AG04449 (cell line): ENCODE measurements around the gene WDR5B.

Source experiments
- CTCF ChIA-PET: fragments of 350-600 bp; formaldehyde crosslinking; extraction: SDS; loops from one replicate; lab custom pipeline; 2021; ENCODE audit warnings: antibody characterized with exemption; lab: Yijun Ruan, JAX
- POLR2A ChIA-PET: fragments of 400-600, 350-600 bp; formaldehyde crosslinking; extraction: SDS; loops from one replicate; lab custom pipeline; 2020; ENCODE audit warnings: antibody characterized with exemption, inconsistent platforms; lab: Yijun Ruan, JAX
- DNase-seq: peaks from one replicate; pipeline ENCODE4 v3.0.0-alpha.2; 2010; ENCODE audit warnings: low read depth, low spot score
- H3K4me3 ChIP-seq: 2 replicates; pipeline ENCODE4 v1.5.1; 2011; ENCODE audit warnings: low read depth, mild to moderate bottlenecking, control low read depth, low read length
- TF ChIP-seq, protein P1 (sequence below): IDR thresholded peaks from one replicate; pipeline ENCODE4 v1.5.1; 2011; ENCODE audit warnings: mild to moderate bottlenecking, moderate library complexity, low read length, control low read depth, inconsistent platforms; ENCODE audit not compliant: insufficient read depth; ENCODE audit errors: missing control alignments

Gene WDR5B

DNA sequence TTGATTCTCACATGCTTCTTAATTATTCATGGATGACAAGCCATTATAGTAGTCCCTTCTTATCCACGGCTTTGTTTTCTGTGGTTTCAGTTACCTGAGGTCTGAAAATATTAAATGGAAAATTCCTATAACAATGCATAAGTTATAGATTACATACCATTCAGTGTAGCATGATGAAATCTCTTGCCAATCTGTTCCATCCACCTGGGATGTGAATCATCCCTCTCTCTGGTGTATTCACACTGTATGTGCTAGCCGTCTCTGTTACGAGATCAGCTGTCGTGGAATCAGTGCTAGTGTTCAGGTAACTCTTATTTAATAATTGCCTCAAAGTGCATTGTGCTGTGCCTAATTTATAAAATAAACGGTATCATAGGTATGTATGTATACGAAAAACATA lies 5.2 kb downstream of the WDR5B start:
- H3K4me3 ChIP-seq, result no peak overlapping the region
- no peak for DNase-seq
- TF ChIP-seq, protein P1, sequence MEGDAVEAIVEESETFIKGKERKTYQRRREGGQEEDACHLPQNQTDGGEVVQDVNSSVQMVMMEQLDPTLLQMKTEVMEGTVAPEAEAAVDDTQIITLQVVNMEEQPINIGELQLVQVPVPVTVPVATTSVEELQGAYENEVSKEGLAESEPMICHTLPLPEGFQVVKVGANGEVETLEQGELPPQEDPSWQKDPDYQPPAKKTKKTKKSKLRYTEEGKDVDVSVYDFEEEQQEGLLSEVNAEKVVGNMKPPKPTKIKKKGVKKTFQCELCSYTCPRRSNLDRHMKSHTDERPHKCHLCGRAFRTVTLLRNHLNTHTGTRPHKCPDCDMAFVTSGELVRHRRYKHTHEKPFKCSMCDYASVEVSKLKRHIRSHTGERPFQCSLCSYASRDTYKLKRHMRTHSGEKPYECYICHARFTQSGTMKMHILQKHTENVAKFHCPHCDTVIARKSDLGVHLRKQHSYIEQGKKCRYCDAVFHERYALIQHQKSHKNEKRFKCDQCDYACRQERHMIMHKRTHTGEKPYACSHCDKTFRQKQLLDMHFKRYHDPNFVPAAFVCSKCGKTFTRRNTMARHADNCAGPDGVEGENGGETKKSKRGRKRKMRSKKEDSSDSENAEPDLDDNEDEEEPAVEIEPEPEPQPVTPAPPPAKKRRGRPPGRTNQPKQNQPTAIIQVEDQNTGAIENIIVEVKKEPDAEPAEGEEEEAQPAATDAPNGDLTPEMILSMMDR, result no peak
- CTCF ChIA-PET, result interaction anchor here (1.2 kb wide), 1 partner anchor 17 kb away, joined by 11 read pairs; no protein-coding TSS in a partner anchor
- POLR2A ChIA-PET, result no interaction called here

DNA sequence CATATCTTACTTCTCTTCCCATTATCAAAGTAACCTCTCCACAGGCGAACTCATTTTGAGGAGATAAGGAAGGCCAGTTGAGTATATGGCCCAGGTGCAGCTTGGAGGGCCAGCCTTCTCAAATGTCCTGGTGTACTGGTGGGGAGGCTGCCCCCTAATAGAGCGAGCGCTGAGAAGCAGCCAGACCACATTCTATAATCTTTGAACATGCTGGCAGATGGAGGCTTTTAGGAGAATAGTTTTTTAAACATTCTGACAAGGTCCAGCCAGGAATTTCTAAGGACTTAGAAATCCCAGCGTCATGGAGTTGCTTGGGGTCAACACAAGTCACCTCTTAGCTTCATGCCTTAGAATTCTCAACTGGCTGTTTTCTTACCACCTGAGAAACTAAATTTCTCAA lies 5.8 kb downstream of the WDR5B start:
- H3K4me3 ChIP-seq, result no peak overlapping the region
- CTCF ChIA-PET, result interaction anchor here (3.9 kb wide), 1 partner anchor 17 kb away, joined by 34 read pairs; no protein-coding TSS in a partner anchor
- POLR2A ChIA-PET, result no interaction called here
- TF ChIP-seq, protein P1, result no peak
- no peak for DNase-seq

DNA sequence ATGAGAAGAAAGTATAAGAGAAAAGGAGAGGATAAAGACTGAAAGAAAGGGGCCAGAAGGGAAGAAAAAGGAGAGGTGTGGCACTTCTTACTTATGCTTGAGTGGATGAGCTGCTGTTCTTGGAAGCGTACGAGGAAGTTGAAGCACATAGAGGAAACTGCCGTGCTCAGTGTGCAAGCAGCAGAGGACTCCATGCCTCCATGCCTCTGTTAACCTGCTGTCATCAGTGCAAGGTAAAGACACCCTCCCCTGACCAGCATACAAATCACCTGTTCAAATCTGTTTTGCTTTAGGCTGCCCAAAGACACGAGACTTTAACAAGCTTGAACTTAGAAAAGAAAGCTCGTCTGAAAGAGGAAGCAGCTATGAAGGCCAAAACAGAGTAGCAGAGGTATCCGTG lies 6.4 kb downstream of the WDR5B start:
- H3K4me3 ChIP-seq, result no peak overlapping the region
- DNase-seq, result no peak
- POLR2A ChIA-PET, result interaction anchor here (0.6 kb wide), 1 partner anchor 270 kb away, joined by 4 read pairs; no protein-coding TSS in a partner anchor
- TF ChIP-seq, protein P1, result no peak
- CTCF ChIA-PET, result interaction anchor here (1.3 to 3.9 kb wide), 2 partner anchors 16 to 25 kb away, joined by 7 to 34 read pairs; partner anchors contain the start of gene FAM162A

DNA sequence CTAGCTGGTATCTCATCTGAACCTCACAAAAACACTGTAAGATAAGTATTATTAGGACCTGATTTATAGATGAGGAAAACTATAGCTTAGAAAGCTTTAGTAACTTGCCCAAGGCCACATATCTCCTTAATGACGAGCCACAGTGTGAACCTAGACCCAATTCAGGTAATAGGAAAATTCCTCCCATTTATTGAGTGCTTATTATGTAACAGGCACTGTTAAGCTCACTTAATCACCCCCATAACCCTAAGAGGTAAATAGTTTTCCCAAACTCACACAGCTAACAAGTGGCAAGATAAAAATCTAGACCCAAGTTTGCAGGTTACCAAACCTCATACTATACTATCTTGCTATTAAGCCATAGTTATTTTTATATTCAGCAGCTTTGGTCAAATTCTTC lies 7.9 kb downstream of the WDR5B start:
- TF ChIP-seq, protein P1, result no peak
- no peak for DNase-seq
- POLR2A ChIA-PET, result interaction anchor here (0.6 kb wide), 1 partner anchor 24 kb away, joined by 3 read pairs; the partner anchor contains the start of gene FAM162A
- CTCF ChIA-PET, result interaction anchor here (1.0 to 3.9 kb wide), 3 partner anchors 10 to 23 kb away, joined by 3 to 34 read pairs (median 7); partner anchors contain the start of gene FAM162A
- H3K4me3 ChIP-seq, result no peak overlapping the region

DNA sequence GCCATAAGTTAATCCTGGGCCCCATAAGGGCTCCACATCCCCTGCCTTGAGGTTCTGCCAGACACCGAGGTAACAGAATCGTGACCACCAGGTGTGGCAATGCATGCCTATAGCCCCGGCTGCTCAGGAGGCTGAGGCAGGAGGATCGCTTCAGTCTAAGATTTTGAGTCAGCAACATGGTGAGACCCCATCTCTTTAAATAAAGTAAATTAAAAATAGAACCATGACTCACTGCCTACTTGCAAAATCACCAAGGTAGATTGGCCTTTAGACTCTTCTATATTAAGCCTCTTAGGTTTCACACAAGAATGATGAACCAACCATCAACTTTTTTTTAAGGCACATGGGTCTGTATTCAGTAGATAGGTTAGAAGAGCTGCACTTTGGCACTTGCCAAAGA lies 9.7 kb downstream of the WDR5B start:
- ChIA-PET CTCF (interaction anchor here (0.8 to 3.9 kb wide), 3 partner anchors 10 to 22 kb away, joined by 3 to 34 read pairs (median 3); partner anchors contain the start of gene FAM162A), POLR2A (no interaction called here)
- no peak for DNase-seq
- no peak overlapping the region for H3K4me3 ChIP-seq
- TF ChIP-seq, protein P1, result no peak

DNA sequence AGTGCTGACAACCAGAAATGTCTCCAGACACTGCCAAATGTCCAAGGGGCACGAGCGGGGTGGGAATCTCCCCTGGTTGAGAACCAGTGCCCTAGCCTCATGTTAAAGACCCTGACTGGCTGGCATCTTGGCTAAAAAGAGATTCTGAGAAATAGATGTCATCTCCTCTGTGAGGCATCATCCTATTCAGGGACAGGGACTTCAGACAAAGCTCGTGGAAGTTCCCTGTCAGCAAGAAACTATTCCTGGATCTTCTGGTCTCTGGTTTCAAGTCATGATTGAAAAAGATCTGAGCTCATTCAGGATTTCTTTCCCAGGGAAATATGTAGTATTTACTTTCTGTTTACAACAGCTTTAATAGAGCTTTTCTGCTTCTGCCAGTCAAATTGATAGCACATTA lies 10.8 kb downstream of the WDR5B start:
- no peak for DNase-seq
- TF ChIP-seq, protein P1, result no peak
- ChIA-PET CTCF (interaction anchor here (0.8 to 1.3 kb wide), 3 partner anchors 9 to 21 kb away, joined by 3 to 10 read pairs (median 3); partner anchors contain the start of gene FAM162A), POLR2A (no interaction called here)
- H3K4me3 ChIP-seq, result no peak overlapping the region
